GM18526 (cell line): ENCODE data around the gene CASP8AP2.

ENCODE experiments used
- POLR2A ChIP-seq: IDR thresholded peaks from 3 replicates; pipeline ENCODE4 v1.6.1; 2011; ENCODE audit not compliant: insufficient read length; ENCODE audit errors: extremely low read depth

CASP8AP2 gene

DNA sequence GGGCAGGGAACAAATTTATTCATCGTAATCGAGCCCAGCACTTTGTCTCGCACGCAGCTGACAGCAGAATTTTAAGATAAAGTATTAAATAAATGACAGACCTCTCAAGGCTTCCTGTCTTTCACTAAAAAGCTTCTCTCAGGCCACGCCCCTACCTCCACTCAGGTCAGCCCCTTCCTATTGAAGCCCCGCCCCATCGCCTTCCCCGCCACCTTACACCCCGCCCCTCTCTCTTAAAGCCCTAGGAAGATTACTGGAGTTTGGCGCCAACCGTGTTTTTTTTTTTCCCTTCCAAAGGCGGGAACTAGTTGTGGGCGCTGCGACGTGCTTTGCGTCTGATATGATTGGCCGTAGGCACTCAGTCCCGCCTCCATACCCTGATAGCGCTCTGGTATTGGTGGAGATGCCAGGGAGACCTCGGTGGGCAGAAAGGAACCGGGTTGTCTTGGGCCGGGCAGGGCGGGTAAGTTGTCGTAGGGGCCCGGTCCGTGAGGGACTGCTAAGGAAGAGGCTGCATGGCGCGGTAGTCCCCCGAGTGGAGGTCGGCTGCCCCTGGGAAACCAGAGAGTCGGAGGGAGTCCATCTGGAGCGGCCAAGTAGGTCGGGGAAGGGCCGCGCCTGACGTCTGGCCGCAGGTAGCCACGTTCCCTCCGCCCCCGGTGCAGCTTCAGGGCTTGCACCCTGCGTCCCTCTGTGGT is at the start of gene CASP8AP2:
CASP8AP2 (plus strand) TSS at position 409 of the 698 bp plus-strand sequence.
- peak; percentile 78 for TF ChIP-seq POLR2A

DNA sequence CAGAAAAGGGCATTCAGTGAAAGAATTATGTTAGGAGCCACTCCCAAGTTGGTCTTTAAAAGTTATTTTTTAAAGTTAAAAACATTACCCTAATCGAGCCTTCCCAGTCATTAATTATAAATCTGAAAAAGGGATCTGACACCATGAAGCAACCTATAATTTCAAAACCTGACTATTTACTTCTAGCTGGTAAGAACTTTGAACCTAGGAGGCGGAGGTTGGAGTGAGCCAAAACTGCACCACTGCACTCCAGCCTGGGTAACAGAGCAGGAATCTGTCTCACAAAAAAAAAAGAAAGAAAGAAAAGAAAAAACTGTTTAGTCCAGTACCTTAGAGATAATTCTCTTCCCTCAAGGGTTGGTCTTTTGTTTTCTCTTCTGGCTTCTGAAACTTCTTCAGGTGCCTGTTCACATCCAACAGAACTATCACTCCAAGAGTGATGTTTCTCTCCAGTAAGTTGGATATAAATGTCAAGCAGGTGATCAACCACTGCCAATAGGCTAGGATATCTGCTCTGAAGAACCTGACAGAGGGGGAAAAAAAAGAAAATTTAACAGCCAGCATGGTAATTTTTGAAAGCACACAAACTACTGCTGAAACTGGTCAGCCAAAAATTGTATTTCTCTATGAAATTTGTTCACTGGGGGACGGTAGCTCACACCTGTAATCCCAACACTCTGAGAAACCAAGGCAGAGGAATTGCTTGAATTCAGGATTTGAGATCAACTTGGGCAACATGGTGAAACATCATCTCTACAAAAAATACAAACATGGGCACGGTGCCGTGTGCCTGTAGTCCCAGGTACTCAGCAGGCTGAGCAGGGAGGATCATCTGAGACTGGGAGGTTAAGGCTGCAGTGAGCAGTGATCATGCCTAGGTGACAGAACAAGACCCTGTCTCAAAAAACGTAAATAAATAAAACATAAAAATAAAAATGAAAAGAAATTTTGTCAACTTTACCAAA is 48.3 kb upstream of the CASP8AP2 start:
- TF ChIP-seq POLR2A, result no peak

DNA sequence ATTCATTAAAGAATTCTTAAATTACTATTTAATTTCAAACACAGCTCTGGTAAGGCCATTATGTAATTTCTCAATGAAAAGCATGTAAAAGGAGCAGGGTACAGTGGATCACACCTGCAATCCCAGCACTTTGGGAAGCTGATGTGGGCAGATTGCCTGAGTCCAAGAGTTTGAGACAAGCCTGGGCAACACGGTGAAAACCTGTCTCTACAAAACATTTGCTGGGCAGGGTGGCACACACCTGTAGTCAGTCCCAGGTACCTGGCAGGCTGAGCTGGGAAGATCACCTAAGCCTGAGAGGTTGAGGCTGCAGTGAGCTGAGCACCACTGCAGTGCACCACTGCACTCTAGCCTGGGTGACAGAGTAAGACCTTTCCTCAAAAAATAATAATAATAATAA is 47.5 kb upstream of the CASP8AP2 start:
- TF ChIP-seq POLR2A, result no peak

DNA sequence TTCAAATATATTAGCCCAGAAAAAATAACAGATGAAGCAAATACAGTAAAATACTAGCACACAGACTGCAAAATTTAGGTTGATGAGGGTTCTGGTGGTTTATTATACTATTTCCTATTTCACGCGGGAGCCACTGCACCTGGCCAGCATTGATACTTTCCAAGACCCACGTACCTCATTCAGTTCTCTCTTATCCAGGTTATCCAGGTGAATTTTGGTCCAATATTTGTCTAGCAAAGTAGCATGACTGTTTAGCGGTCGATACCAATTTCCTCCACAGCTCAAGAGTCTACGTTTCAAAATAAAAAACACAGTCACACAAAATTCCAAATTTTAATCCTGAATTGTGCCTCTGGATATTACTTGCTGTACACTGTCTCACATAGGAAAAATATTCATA is 44.8 kb upstream of the CASP8AP2 start:
- TF ChIP-seq POLR2A, result no peak

DNA sequence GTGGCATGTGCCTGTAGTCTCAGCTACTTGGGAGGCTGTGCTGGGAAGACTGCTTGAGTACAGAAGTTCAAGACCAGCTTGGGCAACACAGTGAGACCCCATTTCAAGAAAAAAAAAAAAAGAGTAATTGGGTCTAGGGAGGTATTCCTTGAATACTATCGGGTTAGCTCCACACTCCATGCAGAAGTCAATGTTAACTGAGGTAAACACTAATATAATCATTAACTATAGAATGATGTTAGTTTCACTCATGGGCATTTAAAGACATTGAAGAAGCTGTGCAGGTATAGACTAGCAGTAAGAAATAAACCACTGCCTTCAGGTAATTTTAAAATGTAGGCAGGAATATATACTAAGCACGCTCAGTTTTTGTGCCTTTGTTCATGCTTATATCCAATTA is 42.7 kb upstream of the CASP8AP2 start:
- no peak for TF ChIP-seq POLR2A

DNA sequence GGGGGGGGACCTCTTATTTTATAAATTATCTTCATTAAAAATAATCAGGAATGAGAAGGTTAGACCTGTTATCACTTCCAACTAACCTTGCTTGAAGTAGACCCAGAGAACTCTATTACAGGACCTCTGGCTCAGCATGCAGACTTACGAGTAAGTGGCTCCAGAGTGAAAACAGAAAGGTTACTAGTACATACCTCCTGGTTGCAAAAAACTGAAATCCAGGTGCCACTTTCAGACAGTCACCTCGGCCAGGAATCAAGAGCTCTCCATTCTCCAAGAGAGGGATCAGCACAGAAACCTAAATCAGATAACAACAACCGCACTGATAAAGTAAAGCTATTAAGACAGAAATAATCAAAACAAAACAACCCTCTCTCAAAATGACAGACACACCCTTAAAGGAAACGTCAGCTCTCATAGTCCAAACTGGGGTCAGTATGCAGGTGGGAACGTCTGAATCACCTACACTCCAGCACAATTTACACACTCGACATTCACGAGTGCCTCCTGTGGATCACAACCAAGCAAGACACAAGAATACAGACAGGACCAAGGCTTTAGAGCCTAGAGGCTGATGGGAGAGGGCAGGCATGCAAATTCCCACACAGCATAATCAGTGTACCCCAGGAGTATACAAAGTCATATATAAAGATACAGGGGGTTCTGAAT is 41.9 kb upstream of the CASP8AP2 start:
- no peak for TF ChIP-seq POLR2A

DNA sequence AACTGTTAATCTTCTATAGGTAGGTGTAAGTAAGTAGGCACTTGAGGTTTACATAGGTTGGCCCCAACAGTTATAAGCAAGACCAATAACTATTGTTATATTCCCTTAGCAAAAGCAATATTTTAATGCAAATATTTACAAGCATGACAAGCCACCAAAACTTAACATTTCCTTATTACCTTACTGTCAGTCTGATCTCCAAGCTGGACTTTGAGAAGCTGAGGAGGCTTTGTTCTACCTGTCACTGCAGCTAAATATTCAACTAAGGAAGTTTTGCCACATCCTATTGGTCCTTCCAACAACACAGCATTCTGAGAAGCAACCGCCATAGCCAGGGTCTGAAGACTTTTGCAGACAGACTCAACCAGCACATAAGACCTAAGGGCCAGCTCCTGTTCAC is 39.7 kb upstream of the CASP8AP2 start:
- TF ChIP-seq POLR2A, result no peak

DNA sequence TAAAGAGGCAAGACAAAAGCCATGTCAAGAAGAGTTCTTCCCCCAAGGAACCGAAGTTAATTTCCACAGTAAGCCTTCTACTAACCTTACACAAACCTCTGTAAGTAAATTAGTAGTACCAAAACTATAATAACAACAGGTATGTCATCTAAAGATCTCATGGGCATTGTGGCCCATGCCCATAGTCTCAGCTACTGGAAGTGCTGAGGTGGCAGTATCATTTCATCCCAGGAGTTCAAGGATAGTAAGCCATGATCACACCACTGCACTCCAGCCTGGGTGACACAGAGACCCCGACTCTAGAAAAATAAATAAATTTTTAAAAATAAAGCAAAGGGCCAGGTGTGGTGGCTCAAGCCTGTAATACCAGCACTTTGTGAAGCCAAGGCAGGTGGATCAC is 39.3 kb upstream of the CASP8AP2 start:
- no peak for TF ChIP-seq POLR2A

DNA sequence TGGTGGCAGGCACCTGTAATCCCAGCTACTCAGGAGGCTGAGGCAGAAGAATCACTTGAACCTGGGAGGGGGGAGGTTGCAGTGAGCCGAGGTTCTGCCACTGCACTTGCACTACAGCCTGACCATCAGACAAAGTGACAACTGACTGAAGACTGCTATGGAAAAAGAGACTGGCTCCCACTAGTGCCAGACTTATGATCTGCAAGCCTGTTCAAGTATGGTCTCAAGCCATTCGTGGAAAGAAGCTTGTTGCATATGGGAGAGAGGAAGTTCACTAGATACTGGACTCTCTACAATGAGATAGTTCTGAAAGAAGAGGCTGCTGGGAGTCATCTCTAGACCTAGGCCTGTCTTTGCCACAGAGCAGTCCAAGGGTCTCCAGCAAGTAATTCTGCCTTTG is 36.8 kb upstream of the CASP8AP2 start:
- no peak for TF ChIP-seq POLR2A

DNA sequence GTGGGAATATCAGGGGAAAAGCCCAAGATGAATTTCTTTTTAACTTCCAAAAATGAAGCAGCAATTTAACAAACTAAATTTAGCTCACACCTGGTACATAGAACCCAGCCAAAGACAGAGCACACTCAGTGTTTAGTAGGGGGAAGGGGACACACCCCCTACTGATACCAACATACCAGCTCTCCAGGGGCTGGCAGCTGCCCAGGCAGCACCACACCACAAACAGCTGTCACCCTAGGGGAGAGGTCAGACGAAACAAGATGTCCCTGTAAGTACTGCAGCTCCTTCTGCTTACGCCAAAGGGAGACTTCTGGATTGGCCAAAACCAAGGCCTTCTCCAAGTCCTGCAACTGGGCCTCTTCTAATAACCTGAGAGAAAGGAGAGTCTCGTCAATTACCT is 36.1 kb upstream of the CASP8AP2 start:
- no peak for TF ChIP-seq POLR2A

DNA sequence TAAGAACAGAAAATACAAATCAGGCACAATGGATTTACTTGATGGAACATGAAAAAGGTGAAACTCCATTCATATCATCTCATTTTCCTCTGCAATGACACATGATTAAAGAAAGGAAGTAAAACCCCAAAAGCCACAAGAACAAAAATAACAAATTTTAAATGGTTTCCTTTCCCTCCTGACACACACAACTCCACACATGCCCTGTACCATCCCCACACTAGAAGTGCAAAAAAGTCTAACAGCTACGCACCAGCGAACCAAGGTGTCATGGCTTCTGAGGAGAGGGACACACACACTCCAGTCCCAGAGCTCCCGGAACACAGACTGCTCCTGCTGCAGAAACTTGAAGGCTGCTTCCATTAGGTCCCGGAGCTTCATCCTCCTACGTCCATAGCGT is 35.4 kb upstream of the CASP8AP2 start:
- TF ChIP-seq POLR2A, result no peak

DNA sequence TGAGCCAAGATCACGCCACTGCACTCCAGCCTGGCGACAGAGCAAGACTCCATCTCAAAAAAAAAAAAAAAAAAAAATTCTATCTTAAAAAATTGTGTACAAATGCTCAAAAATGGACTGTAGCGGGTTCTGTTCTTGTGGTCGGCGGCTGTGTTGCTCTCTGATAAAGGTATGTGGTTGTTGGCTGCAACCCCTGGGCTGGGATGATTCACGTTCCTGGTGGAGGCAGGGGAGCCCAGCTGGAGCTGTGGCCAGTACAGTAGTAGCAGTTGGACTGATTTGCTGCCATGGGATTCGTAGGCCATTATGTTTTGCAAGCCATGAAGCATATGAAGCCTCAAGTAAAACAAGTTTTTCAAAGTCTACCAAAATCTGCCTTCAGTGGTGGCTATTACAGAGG is 32.4 kb upstream of the CASP8AP2 start:
- TF ChIP-seq POLR2A, result no peak

DNA sequence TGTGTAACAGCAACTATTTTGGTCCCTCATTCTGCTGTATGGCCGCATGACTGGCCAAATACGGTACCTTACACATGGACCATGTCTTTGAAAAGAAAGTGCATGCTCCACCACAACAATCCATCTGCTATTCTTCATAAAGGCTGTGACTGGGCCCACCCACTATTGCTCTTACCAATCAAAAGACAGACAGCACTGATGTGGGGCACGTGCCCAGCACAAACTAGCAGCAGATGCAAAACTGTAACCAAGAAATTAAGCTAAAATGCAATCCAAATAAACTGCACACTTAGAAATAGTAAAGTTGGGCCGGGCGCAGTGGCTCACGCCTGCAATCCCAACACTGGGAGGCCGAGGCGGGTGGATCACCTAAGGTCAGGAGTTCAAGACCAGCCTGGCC is 30.6 kb upstream of the CASP8AP2 start:
- no peak for TF ChIP-seq POLR2A

DNA sequence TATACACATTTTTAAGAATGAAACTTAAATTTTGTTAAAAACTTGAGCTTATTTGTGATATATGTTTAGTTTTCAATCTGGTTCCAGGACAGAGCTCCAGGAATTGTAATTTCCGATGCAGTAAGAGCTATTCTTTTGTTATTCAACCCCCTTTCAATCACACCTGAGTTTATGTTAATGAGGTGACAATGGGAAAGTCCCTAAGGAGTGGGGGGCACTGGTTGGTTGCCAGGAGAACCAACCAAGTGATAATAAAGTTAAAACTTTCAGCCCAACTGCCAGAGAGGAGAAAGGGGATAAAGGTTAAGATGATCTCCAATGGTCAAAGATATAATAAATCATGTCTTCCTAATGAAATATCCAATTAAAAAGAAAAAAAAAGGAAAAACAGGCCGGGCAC is 29.9 kb upstream of the CASP8AP2 start:
- TF ChIP-seq POLR2A, result no peak

DNA sequence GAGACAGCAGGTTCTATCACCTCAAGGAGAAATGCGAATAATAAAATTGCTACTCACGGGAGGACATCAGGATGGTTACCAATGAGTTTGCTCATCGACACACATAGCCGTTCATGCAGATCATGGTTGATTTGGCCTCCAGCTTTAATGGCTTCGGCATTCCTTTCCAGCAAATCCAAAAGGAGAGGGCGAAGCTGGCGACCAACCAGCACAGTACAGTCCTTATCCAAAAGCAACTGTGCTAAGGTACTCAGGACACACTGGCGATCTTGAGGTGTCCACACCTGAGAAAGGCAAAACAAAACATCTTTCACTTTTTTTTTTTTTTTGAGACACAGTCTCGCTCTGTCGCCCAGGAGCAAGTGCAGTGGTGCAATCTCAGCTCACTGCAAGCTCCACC is 26.4 kb upstream of the CASP8AP2 start:
- no peak for TF ChIP-seq POLR2A
